Endothelial cell (in vitro differentiated cells): ENCODE results near the gene CCDC124. TPM values are rescaled to one million over a fixed set of nuclear protein-coding genes. Genes with fewer than 3 reads are reported as not detected.

ENCODE experiments used
- DNase-seq: peaks from one replicate; pipeline ENCODE4 v3.0.0; 2021; ENCODE audit warnings: low spot score
- H3K27ac Mint-ChIP-seq: one replicate; pipeline ENCODE4 v1.8.0; 2021; ENCODE audit warnings: mixed read lengths, inconsistent platforms; ENCODE audit not compliant: unreplicated experiment
- H3K27me3 Mint-ChIP-seq: one replicate; pipeline ENCODE4 v1.8.0; 2021; ENCODE audit warnings: mild to moderate bottlenecking, moderate library complexity, mixed read lengths, inconsistent platforms; ENCODE audit not compliant: unreplicated experiment
- H3K36me3 Mint-ChIP-seq: one replicate; pipeline ENCODE4 v1.8.0; 2021; ENCODE audit warnings: mild to moderate bottlenecking, low read depth, mixed read lengths, inconsistent platforms; ENCODE audit not compliant: unreplicated experiment
- H3K4me1 Mint-ChIP-seq: one replicate; pipeline ENCODE4 v1.8.0; 2021; ENCODE audit warnings: mild to moderate bottlenecking, mixed read lengths, inconsistent platforms; ENCODE audit not compliant: unreplicated experiment
- H3K4me3 Mint-ChIP-seq: one replicate; pipeline ENCODE4 v1.8.0; 2021; ENCODE audit warnings: mild to moderate bottlenecking, mixed read lengths, inconsistent platforms; ENCODE audit not compliant: unreplicated experiment
- H3K9me3 Mint-ChIP-seq: one replicate; pipeline ENCODE4 v1.8.0; 2021; ENCODE audit warnings: mixed read lengths, inconsistent platforms; ENCODE audit not compliant: unreplicated experiment
- total RNA-seq: library from RNA; stranded (reverse); fragmentation: NEBNext Ultra II Directional; extraction: Animal tissue kit (Norgen Biotek cat#: 25700); gene quantifications from one replicate; pipeline ENCODE4 v1.2.1, GENCODE V29; 2021; ENCODE audit not compliant: unreplicated experiment
- TF ChIP-seq, protein P1 (sequence below): fragments of 200-600 bp; sonication (generic); IDR thresholded peaks from one replicate; pipeline ENCODE4 v1.5.0; 2021; ENCODE audit warnings: antibody characterized with exemption; ENCODE audit not compliant: unreplicated experiment

The CCDC124 gene
- total RNA-seq, 1 donor from 2014 or later, result 68.2 TPM

DNA sequence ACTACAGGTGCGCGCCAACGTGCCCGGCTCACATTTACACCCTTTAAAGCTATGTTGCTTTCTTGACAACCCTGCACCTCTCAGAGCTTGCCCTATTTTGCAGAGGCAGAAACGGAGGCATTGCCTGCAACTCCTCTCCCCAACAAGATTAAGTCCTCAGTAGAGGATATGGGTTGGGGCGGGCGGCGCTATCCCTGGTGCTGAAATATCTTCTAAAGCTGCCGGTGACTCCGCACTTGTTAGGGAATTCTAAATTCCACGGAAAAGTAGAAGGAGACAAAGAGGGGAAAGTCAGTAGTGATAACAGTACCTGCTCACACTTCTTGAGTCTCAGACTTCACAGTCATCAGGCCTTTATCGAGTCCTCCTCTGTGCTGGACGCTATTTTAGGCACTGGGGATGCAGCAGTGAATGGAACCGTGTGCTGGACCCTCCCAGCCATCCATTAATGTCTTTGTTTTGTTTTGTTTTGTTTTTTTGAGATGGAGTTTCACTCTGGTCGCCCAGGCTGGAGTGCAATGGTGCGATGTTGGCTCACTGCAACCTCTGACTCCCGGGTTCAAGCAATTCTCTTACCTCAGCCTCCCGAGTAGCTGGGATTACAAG lies 43.1 kb upstream of the CCDC124 start:
- no peaks in the 10 kb centered on the region for H3K4me1 Mint-ChIP-seq
- DNase-seq, result peak; percentile 69

DNA sequence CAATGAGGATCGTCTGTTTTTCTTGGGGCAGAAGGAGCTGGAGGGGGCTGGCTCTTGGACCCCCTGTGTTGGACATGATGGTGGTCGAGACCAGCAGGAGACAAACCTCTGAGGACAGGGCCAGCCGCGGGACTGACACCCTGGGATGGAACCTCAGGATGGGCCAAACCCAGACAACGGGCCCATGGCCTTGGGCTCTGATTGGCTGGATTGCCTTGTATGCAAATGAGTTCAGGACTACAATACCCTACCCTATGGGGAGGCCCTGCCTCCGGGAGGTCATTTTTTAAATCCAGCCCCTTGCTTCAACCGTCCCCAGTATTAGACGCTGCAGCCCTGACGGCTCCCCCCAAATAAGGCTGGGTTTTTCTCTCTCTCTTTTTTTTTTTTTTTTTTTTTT lies 39.0 kb upstream of the CCDC124 start:
- TF ChIP-seq, protein P1, sequence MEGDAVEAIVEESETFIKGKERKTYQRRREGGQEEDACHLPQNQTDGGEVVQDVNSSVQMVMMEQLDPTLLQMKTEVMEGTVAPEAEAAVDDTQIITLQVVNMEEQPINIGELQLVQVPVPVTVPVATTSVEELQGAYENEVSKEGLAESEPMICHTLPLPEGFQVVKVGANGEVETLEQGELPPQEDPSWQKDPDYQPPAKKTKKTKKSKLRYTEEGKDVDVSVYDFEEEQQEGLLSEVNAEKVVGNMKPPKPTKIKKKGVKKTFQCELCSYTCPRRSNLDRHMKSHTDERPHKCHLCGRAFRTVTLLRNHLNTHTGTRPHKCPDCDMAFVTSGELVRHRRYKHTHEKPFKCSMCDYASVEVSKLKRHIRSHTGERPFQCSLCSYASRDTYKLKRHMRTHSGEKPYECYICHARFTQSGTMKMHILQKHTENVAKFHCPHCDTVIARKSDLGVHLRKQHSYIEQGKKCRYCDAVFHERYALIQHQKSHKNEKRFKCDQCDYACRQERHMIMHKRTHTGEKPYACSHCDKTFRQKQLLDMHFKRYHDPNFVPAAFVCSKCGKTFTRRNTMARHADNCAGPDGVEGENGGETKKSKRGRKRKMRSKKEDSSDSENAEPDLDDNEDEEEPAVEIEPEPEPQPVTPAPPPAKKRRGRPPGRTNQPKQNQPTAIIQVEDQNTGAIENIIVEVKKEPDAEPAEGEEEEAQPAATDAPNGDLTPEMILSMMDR, result no peak
- no peaks in the 10 kb centered on the region for H3K36me3 Mint-ChIP-seq

More for the DNA sequence above, 43.1 kb upstream of the CCDC124 start:
- no peaks in the 10 kb centered on the region for H3K9me3 Mint-ChIP-seq
- no peak overlapping the region for H3K4me3 Mint-ChIP-seq
- H3K27me3 Mint-ChIP-seq, result peaks cover 3% of the 10 kb centered on the region
- no peaks in the 10 kb centered on the region for H3K36me3 Mint-ChIP-seq
- no peak overlapping the region for H3K27ac Mint-ChIP-seq
- TF ChIP-seq, protein P1, result no peak

DNA sequence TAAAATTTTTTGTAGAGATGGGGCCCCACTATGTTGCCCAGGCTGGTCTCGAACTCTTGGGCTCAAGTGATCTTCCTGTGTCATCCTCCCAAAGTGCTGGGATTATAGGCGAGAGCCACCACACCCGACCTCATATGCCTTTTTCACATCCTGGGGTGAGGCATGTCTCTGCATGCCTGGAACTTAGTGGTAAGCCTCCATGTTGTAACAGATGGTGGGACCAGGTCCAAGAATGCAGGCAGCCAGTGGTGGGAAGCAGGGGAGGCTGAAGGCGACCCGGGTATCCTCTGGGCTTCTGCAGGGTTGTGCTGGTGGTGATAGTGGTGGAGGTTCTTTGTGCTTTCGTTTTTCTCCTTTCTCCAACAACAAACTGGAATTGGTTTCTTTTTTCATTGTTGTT lies 30.1 kb upstream of the CCDC124 start:
- no peaks in the 10 kb centered on the region for H3K36me3 Mint-ChIP-seq
- no peak overlapping the region for H3K4me3 Mint-ChIP-seq
- H3K27ac Mint-ChIP-seq, result no peak overlapping the region
- TF ChIP-seq, protein P1, result no peak
- no peak for DNase-seq
- H3K4me1 Mint-ChIP-seq, result no peaks in the 10 kb centered on the region
- H3K27me3 Mint-ChIP-seq, result peaks cover 3% of the 10 kb centered on the region
- no peaks in the 10 kb centered on the region for H3K9me3 Mint-ChIP-seq

More for the DNA sequence above, 39.0 kb upstream of the CCDC124 start:
- no peaks in the 10 kb centered on the region for H3K4me1 Mint-ChIP-seq
- no peak for DNase-seq
- peaks cover 9% of the 10 kb centered on the region for H3K27me3 Mint-ChIP-seq
- H3K9me3 Mint-ChIP-seq, result no peaks in the 10 kb centered on the region
- no peak overlapping the region for H3K4me3 Mint-ChIP-seq
- H3K27ac Mint-ChIP-seq, result no peak overlapping the region

DNA sequence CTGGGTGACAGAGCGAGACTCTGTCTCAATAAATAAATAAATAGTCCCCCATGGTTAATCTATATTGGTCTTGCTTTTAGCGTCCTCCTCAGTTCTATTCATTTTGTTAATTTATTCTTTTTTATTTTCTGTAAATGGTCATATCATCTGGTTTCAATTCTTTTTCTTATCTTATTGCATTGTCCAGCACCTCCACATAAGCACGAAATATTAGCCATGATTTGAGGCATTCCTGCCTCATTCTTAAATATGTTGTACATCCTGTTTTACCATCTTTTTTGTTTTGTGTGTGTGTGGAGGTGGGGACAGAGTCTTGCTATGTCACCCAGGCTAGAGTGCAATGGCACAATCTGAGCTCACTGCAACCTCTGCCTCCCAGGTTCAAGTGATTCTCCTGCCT lies 24.6 kb upstream of the CCDC124 start:
- no peaks in the 10 kb centered on the region for H3K4me1 Mint-ChIP-seq
- no peak overlapping the region for H3K4me3 Mint-ChIP-seq
- no peaks in the 10 kb centered on the region for H3K9me3 Mint-ChIP-seq
- TF ChIP-seq, protein P1, result no peak
- no peak for DNase-seq
- no peaks in the 10 kb centered on the region for H3K27me3 Mint-ChIP-seq
- H3K36me3 Mint-ChIP-seq, result no peaks in the 10 kb centered on the region
- H3K27ac Mint-ChIP-seq, result no peak overlapping the region

DNA sequence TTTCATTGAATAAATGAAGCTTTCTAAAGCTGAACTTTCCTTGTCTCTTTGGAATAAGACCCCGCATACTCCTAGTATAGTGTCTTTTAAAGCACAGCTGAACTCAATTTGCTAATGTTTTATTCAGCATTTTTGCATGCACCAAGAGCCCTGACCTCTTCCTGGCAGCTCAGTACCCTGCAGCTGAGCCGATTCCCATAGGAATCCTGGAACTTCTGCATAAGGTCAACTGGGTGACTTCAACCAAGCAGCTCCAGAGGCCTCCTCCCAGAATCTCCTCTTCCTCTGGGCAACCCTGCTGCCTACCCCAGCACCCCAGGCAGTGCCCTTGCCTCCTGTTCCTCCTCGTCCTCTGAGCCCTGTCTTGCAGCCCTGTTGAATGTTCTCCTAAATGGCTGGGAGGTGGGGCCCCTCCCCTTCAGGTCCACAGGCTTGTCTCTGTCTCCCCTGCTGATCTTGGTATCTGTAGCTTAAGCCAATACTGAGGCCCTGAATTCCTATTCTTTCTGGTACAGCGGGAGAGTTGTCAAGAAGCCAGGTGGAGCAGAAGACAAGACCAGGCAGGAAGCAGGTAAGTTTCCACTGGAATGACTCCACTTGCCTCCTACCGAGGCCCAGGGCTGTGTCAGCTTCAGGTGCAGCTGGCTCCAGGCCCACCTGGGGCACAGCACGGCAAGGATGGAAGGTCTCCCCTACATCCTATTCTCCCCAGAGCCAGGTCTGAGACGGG lies 23.6 kb upstream of the CCDC124 start:
- Mint-ChIP-seq H3K4me3 (no peak overlapping the region), H3K9me3 (no peaks in the 10 kb centered on the region), H3K27ac (no peak overlapping the region), H3K27me3 (no peaks in the 10 kb centered on the region), H3K36me3 (no peaks in the 10 kb centered on the region), H3K4me1 (no peaks in the 10 kb centered on the region)
- DNase-seq, result no peak
- TF ChIP-seq, protein P1, result no peak
